ENCODE measurements around the gene GOLGA6L10.

DNA sequence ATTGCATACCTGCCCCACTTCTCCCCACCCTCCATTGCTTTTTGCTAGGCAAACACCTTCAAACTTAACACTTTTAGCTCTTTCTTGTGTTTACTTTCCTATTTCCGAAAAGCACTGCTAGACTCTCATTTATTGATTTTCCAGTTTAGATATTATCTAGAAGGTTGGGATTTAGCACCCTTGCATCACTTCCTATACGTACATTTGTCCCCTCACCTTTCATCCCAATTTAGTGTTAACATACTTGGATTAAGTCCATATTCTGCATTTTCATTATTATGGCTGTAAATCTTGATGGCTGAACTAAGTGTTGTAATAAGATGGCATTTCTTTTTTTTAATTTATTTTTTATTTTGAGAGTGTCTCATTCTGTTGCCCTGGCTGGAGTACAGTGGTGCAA, 39.5 kb downstream of the GOLGA6L10 start:
- TF ChIP-seq POLR2AphosphoS5 (IDR thresholded peaks at IDR 0.05; ENCODE audit: low read depth, low read length): no peak
- no peak for TF ChIP-seq POLR2A (IDR thresholded peaks at IDR 0.05; ENCODE audit: low read depth, low read length)
